DOHH2 (cell line): ENCODE results near the gene CEP112.

Experiments used
- H3F3A ChIP-seq: fragments of 200-600 bp; sonication (generic), shearing (Covaris generic); 2 replicates; pipeline ENCODE4 v1.6.0; 2016; ENCODE audit warnings: antibody characterized with exemption, mild to moderate bottlenecking; ENCODE audit not compliant: control insufficient read depth, insufficient read depth
- H3K27ac ChIP-seq: fragments of 200-600 bp; sonication (generic); 2 replicates; pipeline ENCODE4 v1.5.1; 2014; ENCODE audit warnings: low read depth, mild to moderate bottlenecking, low read length, moderate library complexity
- H3K27me3 ChIP-seq: fragments of 200-600 bp; sonication (generic); 2 replicates; pipeline ENCODE4 v1.6.1; 2014; ENCODE audit warnings: mild to moderate bottlenecking, low read length, mixed read lengths; ENCODE audit not compliant: control insufficient read depth
- H3K36me3 ChIP-seq: fragments of 200-600 bp; sonication (generic); 2 replicates; pipeline ENCODE4 v1.6.1; 2014; ENCODE audit warnings: mild to moderate bottlenecking, low read length, moderate library complexity, mixed read lengths; ENCODE audit not compliant: control insufficient read depth
- H3K4me1 ChIP-seq: fragments of 200-600 bp; sonication (generic); 2 replicates; pipeline ENCODE4 v1.6.1; 2014; ENCODE audit warnings: mild to moderate bottlenecking, low read length, mixed read lengths; ENCODE audit not compliant: control insufficient read depth
- H3K4me2 ChIP-seq: fragments of 200-600 bp; sonication (generic); 2 replicates; pipeline ENCODE4 v1.6.0; 2014; ENCODE audit warnings: mild to moderate bottlenecking, low read length, moderate library complexity
- H3K4me3 ChIP-seq: fragments of 200-600 bp; sonication (generic); 2 replicates; pipeline ENCODE4 v1.5.1; 2014; ENCODE audit warnings: mild to moderate bottlenecking, low read length, mixed read lengths
- H3K79me2 ChIP-seq: fragments of 200-600 bp; sonication (generic); 2 replicates; pipeline ENCODE4 v1.6.1; 2014; ENCODE audit warnings: mild to moderate bottlenecking, low read length, mixed read lengths; ENCODE audit not compliant: control insufficient read depth
- H3K9me2 ChIP-seq: fragments of 200-600 bp; sonication (generic); replicated peaks from 2 replicates; pipeline ENCODE4 v1.6.1; 2014; ENCODE audit warnings: mild to moderate bottlenecking, low read length, mixed read lengths; ENCODE audit not compliant: control insufficient read depth
- H3K9me3 ChIP-seq: fragments of 200-600 bp; sonication (generic); 2 replicates; pipeline ENCODE4 v1.6.1; 2014; ENCODE audit warnings: antibody characterized with exemption, low read length, mixed read lengths; ENCODE audit not compliant: control insufficient read depth, insufficient read depth
- H4K20me1 ChIP-seq: fragments of 200-600 bp; sonication (generic); 2 replicates; pipeline ENCODE4 v1.6.0; 2014; ENCODE audit warnings: low read depth, mild to moderate bottlenecking, antibody characterized with exemption, low read length, moderate library complexity; ENCODE audit not compliant: control insufficient read depth, insufficient read depth
- EZH2phosphoT487 ChIP-seq: fragments of 200-600 bp; sonication (generic); IDR thresholded peaks from 2 replicates; pipeline ENCODE4 v1.6.1; 2017; ENCODE audit warnings: borderline replicate concordance, mild to moderate bottlenecking, antibody characterized with exemption, low read length, moderate library complexity, mixed read lengths
- TF ChIP-seq, protein P1 (sequence below): fragments of 200-600 bp; sonication (generic); IDR thresholded peaks from one replicate; pipeline ENCODE4 v1.5.1; 2014; ENCODE audit warnings: antibody characterized with exemption, mild to moderate bottlenecking, low read depth, low read length; ENCODE audit not compliant: poor library complexity, severe bottlenecking

Gene CEP112

DNA sequence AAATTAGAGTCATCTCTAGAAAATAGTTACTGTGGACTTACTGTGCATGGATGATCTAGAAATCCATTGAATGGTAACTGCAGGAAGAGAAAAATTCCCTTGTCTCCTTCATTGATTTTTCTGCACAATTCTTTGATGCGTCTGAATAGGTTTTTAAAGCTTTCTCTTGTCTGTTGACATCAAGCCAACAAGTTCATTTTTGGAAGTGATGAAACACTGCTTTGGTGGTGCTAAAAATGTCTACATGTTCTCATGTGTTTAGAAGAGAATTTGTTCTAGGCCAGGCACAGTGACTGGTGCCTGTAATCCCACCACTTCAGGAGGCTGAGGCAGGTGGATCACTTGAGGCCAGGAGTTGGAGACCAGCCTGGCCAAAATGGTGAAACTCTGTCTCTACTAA is 573.4 kb downstream of the CEP112 start:
- no peaks in the 10 kb centered on the region for H3F3A ChIP-seq
- no peaks in the 10 kb centered on the region for H3K4me1 ChIP-seq
- TF ChIP-seq, protein P1, sequence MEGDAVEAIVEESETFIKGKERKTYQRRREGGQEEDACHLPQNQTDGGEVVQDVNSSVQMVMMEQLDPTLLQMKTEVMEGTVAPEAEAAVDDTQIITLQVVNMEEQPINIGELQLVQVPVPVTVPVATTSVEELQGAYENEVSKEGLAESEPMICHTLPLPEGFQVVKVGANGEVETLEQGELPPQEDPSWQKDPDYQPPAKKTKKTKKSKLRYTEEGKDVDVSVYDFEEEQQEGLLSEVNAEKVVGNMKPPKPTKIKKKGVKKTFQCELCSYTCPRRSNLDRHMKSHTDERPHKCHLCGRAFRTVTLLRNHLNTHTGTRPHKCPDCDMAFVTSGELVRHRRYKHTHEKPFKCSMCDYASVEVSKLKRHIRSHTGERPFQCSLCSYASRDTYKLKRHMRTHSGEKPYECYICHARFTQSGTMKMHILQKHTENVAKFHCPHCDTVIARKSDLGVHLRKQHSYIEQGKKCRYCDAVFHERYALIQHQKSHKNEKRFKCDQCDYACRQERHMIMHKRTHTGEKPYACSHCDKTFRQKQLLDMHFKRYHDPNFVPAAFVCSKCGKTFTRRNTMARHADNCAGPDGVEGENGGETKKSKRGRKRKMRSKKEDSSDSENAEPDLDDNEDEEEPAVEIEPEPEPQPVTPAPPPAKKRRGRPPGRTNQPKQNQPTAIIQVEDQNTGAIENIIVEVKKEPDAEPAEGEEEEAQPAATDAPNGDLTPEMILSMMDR, result no peak
- no peak for TF ChIP-seq EZH2phosphoT487
- no peak overlapping the region for H3K27ac ChIP-seq
- H3K36me3 ChIP-seq, result no peaks in the 10 kb centered on the region
- H3K9me2 ChIP-seq, result no peaks in the 10 kb centered on the region
- no peaks in the 10 kb centered on the region for H3K27me3 ChIP-seq
- H3K4me2 ChIP-seq, result no peak overlapping the region
- H3K4me3 ChIP-seq, result no peak overlapping the region
- no peaks in the 10 kb centered on the region for H4K20me1 ChIP-seq
- no peaks in the 10 kb centered on the region for H3K9me3 ChIP-seq
- no peaks in the 10 kb centered on the region for H3K79me2 ChIP-seq

DNA sequence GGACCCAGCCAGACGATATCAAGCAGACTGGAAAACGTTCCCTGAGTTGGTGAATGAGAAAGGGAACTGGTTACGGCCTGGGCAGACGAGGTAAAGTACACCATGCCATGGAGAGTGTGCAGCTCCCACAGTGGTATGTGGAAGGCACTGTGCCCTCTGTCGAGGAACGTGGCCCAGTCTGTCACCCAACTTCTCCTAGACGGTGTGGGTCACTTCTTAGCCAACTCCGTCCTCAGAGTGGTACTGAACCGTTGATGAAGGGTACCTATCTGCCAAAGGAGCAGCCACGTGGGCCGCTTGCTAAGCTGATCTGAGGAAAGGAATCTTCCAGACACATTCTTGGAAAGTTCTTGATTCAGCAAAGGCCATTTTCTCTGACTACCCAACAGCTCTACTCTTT is 574.4 kb downstream of the CEP112 start:
- H3K4me1 ChIP-seq, result no peaks in the 10 kb centered on the region
- no peaks in the 10 kb centered on the region for H3K9me3 ChIP-seq
- TF ChIP-seq, protein P1, result no peak
- no peak for TF ChIP-seq EZH2phosphoT487
- no peak overlapping the region for H3K4me2 ChIP-seq
- H3K79me2 ChIP-seq, result no peaks in the 10 kb centered on the region
- no peaks in the 10 kb centered on the region for H3K9me2 ChIP-seq
- no peaks in the 10 kb centered on the region for H4K20me1 ChIP-seq
- H3K27ac ChIP-seq, result no peak overlapping the region
- H3K27me3 ChIP-seq, result no peaks in the 10 kb centered on the region
- H3K36me3 ChIP-seq, result no peaks in the 10 kb centered on the region
- no peaks in the 10 kb centered on the region for H3F3A ChIP-seq
- H3K4me3 ChIP-seq, result no peak overlapping the region

DNA sequence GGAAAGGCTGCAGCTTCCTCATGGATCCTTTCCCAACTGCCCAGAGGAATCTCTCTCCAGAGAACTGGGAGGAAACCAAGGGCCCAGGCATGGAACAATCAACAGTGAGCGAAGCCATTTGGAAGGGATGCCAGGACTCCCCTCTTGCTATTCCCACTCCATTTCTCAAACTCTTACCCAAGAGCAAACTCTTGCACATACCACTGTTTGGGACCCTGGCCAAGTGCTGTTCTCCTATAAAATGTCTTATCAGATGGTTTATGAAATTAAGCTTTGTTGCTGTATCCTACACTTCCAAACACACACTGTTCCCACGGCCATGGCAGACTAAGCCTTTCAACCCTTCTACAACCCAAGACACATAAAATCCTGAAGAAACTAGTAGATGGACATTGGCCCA is 582.2 kb downstream of the CEP112 start:
- TF ChIP-seq EZH2phosphoT487, result no peak
- TF ChIP-seq, protein P1, result no peak
- no peaks in the 10 kb centered on the region for H3K36me3 ChIP-seq
- H4K20me1 ChIP-seq, result no peaks in the 10 kb centered on the region
- H3K4me1 ChIP-seq, result no peaks in the 10 kb centered on the region
- no peaks in the 10 kb centered on the region for H3K79me2 ChIP-seq
- no peaks in the 10 kb centered on the region for H3K27me3 ChIP-seq
- no peaks in the 10 kb centered on the region for H3K9me3 ChIP-seq
- H3K9me2 ChIP-seq, result no peaks in the 10 kb centered on the region
- no peak overlapping the region for H3K4me2 ChIP-seq
- H3F3A ChIP-seq, result no peaks in the 10 kb centered on the region
- H3K4me3 ChIP-seq, result no peak overlapping the region
- H3K27ac ChIP-seq, result no peak overlapping the region

DNA sequence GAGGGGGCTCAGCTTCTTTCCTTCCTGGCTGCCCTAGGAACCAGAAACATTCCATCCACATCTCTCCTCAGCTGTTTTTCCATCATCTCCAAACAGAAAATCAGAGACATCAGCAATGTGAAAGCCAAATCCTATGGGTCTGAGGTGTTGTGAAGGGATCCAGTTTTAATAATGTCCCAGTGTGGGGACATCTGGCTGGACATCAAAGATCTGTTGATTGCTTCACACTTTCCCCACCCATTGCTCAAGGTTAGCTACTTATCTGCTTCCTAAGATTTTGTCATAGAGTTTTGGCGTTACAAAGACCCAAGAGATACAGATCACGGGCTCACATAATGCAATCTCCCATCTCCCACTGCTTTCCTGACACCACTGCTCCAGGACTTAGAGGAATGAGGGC is 582.6 kb downstream of the CEP112 start:
- Histone ChIP-seq H3K79me2 (no peaks in the 10 kb centered on the region), H3K36me3 (no peaks in the 10 kb centered on the region), H4K20me1 (no peaks in the 10 kb centered on the region), H3K4me2 (no peak overlapping the region), H3K27me3 (no peaks in the 10 kb centered on the region), H3K27ac (no peak overlapping the region), H3F3A (no peaks in the 10 kb centered on the region), H3K4me1 (no peaks in the 10 kb centered on the region), H3K9me2 (no peaks in the 10 kb centered on the region), H3K4me3 (no peak overlapping the region), H3K9me3 (no peaks in the 10 kb centered on the region)
- TF ChIP-seq, protein P1, result no peak
- TF ChIP-seq EZH2phosphoT487, result no peak
